ENCODE results near the gene RPP25.

GRCh38 chr15:74978503-74978902 is 21.9 kb upstream of the RPP25 start:
- TF ChIP-seq TCF4 (CRISPR knock-in tag; IDR thresholded peaks at IDR 0.05; ENCODE audit: borderline replicate concordance), result no peak
- no peak for TF ChIP-seq PPARA (CRISPR knock-in tag; IDR thresholded peaks at IDR 0.05; ENCODE audit: borderline replicate concordance)
- TF ChIP-seq ARNTL (CRISPR knock-in tag; IDR thresholded peaks at IDR 0.05; ENCODE audit: borderline replicate concordance, low read depth), result no peak
- no peak for TF ChIP-seq ZC3H10 (CRISPR knock-in tag; IDR thresholded peaks at IDR 0.05)
- TF ChIP-seq ZFP30 (CRISPR knock-in tag; IDR thresholded peaks at IDR 0.05), result no peak
- TF ChIP-seq TOX (CRISPR knock-in tag; IDR thresholded peaks at IDR 0.05; ENCODE audit: borderline replicate concordance), result no peak
- TF ChIP-seq, protein P1, sequence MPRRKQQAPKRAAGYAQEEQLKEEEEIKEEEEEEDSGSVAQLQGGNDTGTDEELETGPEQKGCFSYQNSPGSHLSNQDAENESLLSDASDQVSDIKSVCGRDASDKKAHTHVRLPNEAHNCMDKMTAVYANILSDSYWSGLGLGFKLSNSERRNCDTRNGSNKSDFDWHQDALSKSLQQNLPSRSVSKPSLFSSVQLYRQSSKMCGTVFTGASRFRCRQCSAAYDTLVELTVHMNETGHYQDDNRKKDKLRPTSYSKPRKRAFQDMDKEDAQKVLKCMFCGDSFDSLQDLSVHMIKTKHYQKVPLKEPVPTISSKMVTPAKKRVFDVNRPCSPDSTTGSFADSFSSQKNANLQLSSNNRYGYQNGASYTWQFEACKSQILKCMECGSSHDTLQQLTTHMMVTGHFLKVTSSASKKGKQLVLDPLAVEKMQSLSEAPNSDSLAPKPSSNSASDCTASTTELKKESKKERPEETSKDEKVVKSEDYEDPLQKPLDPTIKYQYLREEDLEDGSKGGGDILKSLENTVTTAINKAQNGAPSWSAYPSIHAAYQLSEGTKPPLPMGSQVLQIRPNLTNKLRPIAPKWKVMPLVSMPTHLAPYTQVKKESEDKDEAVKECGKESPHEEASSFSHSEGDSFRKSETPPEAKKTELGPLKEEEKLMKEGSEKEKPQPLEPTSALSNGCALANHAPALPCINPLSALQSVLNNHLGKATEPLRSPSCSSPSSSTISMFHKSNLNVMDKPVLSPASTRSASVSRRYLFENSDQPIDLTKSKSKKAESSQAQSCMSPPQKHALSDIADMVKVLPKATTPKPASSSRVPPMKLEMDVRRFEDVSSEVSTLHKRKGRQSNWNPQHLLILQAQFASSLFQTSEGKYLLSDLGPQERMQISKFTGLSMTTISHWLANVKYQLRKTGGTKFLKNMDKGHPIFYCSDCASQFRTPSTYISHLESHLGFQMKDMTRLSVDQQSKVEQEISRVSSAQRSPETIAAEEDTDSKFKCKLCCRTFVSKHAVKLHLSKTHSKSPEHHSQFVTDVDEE (CRISPR knock-in tag; IDR thresholded peaks at IDR 0.05), result no peak
- TF ChIP-seq PATZ1 (CRISPR knock-in tag; IDR thresholded peaks at IDR 0.05; ENCODE audit: borderline replicate concordance), result no peak
- TF ChIP-seq CSDC2 (CRISPR knock-in tag; IDR thresholded peaks at IDR 0.05), result no peak

Measured in SK-N-SH treated with all-trans-retinoic acid at 6 μM for 48 hours (cell line).